ENCODE measurements around the gene AAR2. TPM values are rescaled to one million over a fixed set of nuclear protein-coding genes. Genes with fewer than 3 reads are reported as not detected.

AAR2 gene
- total RNA-seq, 1 experiment from 2014 or later, result 36.9 TPM

GRCh38 chr20:36275441-36276189 lies 39.3 kb downstream of the AAR2 start:
- H3K4me1 Mint-ChIP-seq, result peaks cover 5 to 37% of the 10 kb centered on the region in 2 experiments; a peak in 3 of 4 replicates
- no CpG with 5 or more reads among the region's 12 CpGs for WGBS (ENCODE audit: extremely low coverage, insufficient read length, low lambda C conversion rate)
- no peak overlapping the region for H3K56ac ChIP-seq (ENCODE audit: insufficient read length, low read depth, low read length)
- H3K18ac ChIP-seq (ENCODE audit: insufficient read length, low read depth, low read length), result no peak overlapping the region
- TF ChIP-seq CTCF (conservative IDR thresholded peaks at IDR 0.05), result peak; percentile 24; the same call in 1 of the 3 replicates
- no peak overlapping the region for H4K91ac ChIP-seq (ENCODE audit: insufficient read length, low read depth, low read length)
- H3K27ac ChIP-seq (ENCODE audit: insufficient read length, low read depth, low read length), result no peak overlapping the region
- H2BK20ac ChIP-seq (ENCODE audit: low read depth, low read length, poor library complexity, severe bottlenecking), result no peak overlapping the region
- H2BK12ac ChIP-seq (ENCODE audit: insufficient read length, low read depth, low read length), result no peak overlapping the region
- no peak overlapping the region for H2AFZ ChIP-seq (ENCODE audit: low read length)
- no peak overlapping the region for H3K14ac ChIP-seq (ENCODE audit: insufficient read depth, low read length)
- no peaks in the 10 kb centered on the region for H4K20me1 ChIP-seq (ENCODE audit: control insufficient read depth, insufficient read depth, insufficient read length)
- no peak overlapping the region for H2AK5ac ChIP-seq (ENCODE audit: insufficient read length, low read length)
- H3K4me3 Mint-ChIP-seq, result no peak overlapping the region
- H3K23me2 ChIP-seq (ENCODE audit: insufficient read length, low read depth, low read length, poor library complexity, severe bottlenecking), result no peaks in the 10 kb centered on the region
- H3K9me3 Mint-ChIP-seq, result no peaks in the 10 kb centered on the region
- no peak overlapping the region for H4K5ac ChIP-seq (ENCODE audit: insufficient read length, low read depth, low read length)
- H2BK15ac ChIP-seq (ENCODE audit: low read depth, low read length), result no peak overlapping the region
- H4K8ac ChIP-seq (replicated peaks; ENCODE audit: insufficient read length, low read depth, low read length), result no peak overlapping the region
- H3K36me3 Mint-ChIP-seq (ENCODE audit: insufficient read depth in 1 of 3, low read depth in 3 of 3), result no peaks in the 10 kb centered on the region
- DNase-seq, result no peak
- peak overlapping the region in 1 of 3 experiments; percentile 70; a peak in 2 of 7 replicates for H3K27ac Mint-ChIP-seq
- no peak overlapping the region for H3K9ac ChIP-seq (ENCODE audit: extremely low read depth, insufficient read length, low read length)
- no peak overlapping the region for H3K4me2 ChIP-seq (ENCODE audit: insufficient read depth, insufficient read length, low read length)
- no peak overlapping the region for H2BK5ac ChIP-seq (ENCODE audit: insufficient read length, low read length)
- no peaks in the 10 kb centered on the region for H3K9me3 ChIP-seq (ENCODE audit: control insufficient read depth, low read depth, low read length)
- H3K79me2 ChIP-seq (ENCODE audit: insufficient read depth, low read length), result no peaks in the 10 kb centered on the region
- no peak overlapping the region for H2BK120ac ChIP-seq (ENCODE audit: low read depth, low read length, poor library complexity, severe bottlenecking)
- no peak overlapping the region for H3T11ph ChIP-seq (ENCODE audit: low read length)
- H3K27me3 ChIP-seq (ENCODE audit: insufficient read depth, low read length), result no peaks in the 10 kb centered on the region
- H3K4me1 ChIP-seq (ENCODE audit: insufficient read depth, low read length), result no peaks in the 10 kb centered on the region
- no peaks in the 10 kb centered on the region for H3K79me1 ChIP-seq (ENCODE audit: insufficient read depth, low read depth, low read length, poor library complexity, severe bottlenecking)
- peaks cover 10% of the 10 kb centered on the region for H3K27me3 Mint-ChIP-seq (ENCODE audit: low read depth)
- H3K4ac ChIP-seq (ENCODE audit: low read depth, low read length), result no peak overlapping the region
- H3K23ac ChIP-seq (ENCODE audit: insufficient read length, low read depth, low read length), result no peak overlapping the region

Data from H9 (cell line).